K562 (cell line): Measurements from ENCODE around the gene SERPINH1. TPM values are rescaled to one million over a fixed set of nuclear protein-coding genes. Genes with fewer than 3 reads are reported as not detected.

Source experiments
- BHLHE40 ChIP-seq: IDR thresholded peaks from 2 replicates; pipeline ENCODE4 v1.6.1; 2011; ENCODE audit warnings: low read length, improper control_type of control experiment
- BMI1 ChIP-seq: fragments of 150-350 bp; IDR thresholded peaks from 2 replicates; pipeline ENCODE4 v1.6.1; 2014; ENCODE audit warnings: low read length
- BRD9 ChIP-seq: fragments of 450-650 bp; IDR thresholded peaks from 2 replicates; pipeline ENCODE4 v1.6.1; 2018; ENCODE audit warnings: low read depth; ENCODE audit not compliant: partially characterized antibody
- CBX3 ChIP-seq, 2 experiments: IDR thresholded peaks; 1 replicate in 1 of 2; 2 replicates in 1 of 2; pipeline ENCODE4 v1.6.1; 2012; ENCODE audit warnings: inconsistent platforms in 2 of 2, low read length in 2 of 2, borderline replicate concordance in 1 of 2, control low read depth in 1 of 2
- ELF4 ChIP-seq: fragments of 450-650 bp; formaldehyde crosslinking; IDR thresholded peaks from 2 replicates; pipeline ENCODE4 v1.4.0; 2022; ENCODE audit warnings: missing genetic modification characterization
- FIP1L1 ChIP-seq: fragments of 200-400 bp; formaldehyde crosslinking; IDR thresholded peaks from 2 replicates; pipeline ENCODE4 v1.6.1; 2018; ENCODE audit warnings: mild to moderate bottlenecking, low read depth, low read length; ENCODE audit not compliant: poor library complexity, severe bottlenecking
- HNRNPH1 ChIP-seq: fragments of 200-400 bp; formaldehyde crosslinking; optimal IDR thresholded peaks from 2 replicates; pipeline ENCODE3; 2017; ENCODE audit warnings: low read depth, mild to moderate bottlenecking, low read length, moderate library complexity
- HNRNPLL ChIP-seq: fragments of 200-400 bp; formaldehyde crosslinking; IDR thresholded peaks from 2 replicates; pipeline ENCODE4 v1.6.1; 2017; ENCODE audit warnings: low read length, low read depth, mild to moderate bottlenecking; ENCODE audit not compliant: poor library complexity, severe bottlenecking
- JUNB ChIP-seq: fragments of 450-650 bp; formaldehyde crosslinking; conservative IDR thresholded peaks from 2 replicates; pipeline ENCODE4 v1.4.0; 2020; ENCODE audit warnings: mild to moderate bottlenecking
- KDM4B ChIP-seq, 2 experiments: fragments of 450-650 bp in 1 of 2; sonication (generic) in 1 of 2; IDR thresholded peaks; 2 replicates each; pipeline ENCODE4 v1.6.1; 2016 to 2017; ENCODE audit warnings: borderline replicate concordance in 2 of 2, antibody characterized with exemption in 1 of 2, low read depth in 1 of 2, mild to moderate bottlenecking in 1 of 2
- KLF16 ChIP-seq: IDR thresholded peaks from 2 replicates; pipeline ENCODE4 v1.6.1; 2016; ENCODE audit warnings: antibody characterized with exemption
- MTA3 ChIP-seq: fragments of 450-650 bp; formaldehyde crosslinking; IDR thresholded peaks from 2 replicates; pipeline ENCODE4 v1.6.1; 2017; ENCODE audit warnings: mild to moderate bottlenecking, borderline replicate concordance
- NCOA1 ChIP-seq: fragments of 450-650 bp; IDR thresholded peaks from 2 replicates; pipeline ENCODE4 v1.6.1; 2016; ENCODE audit warnings: low read depth
- RBM15 ChIP-seq: fragments of 200-400 bp; formaldehyde crosslinking; IDR thresholded peaks from 2 replicates; pipeline ENCODE4 v1.6.1; 2018; ENCODE audit warnings: mild to moderate bottlenecking, low read length, moderate library complexity; ENCODE audit not compliant: insufficient read depth
- RNF219 ChIP-seq: fragments of 250-450 bp; sonication (Bioruptor Pico); IDR thresholded peaks from 2 replicates; pipeline ENCODE4 v1.5.0; 2022; ENCODE audit warnings: mild to moderate bottlenecking
- TEAD4 ChIP-seq, 2 experiments: sonication (generic) in 1 of 2; formaldehyde crosslinking in 1 of 2; IDR thresholded peaks; 2 replicates each; pipeline versions ENCODE4 v1.6.1 to v1.8.0; 2012 to 2022; ENCODE audit warnings: borderline replicate concordance in 1 of 2, inconsistent platforms in 1 of 2, low read length in 1 of 2, mild to moderate bottlenecking in 1 of 2, missing genetic modification reagents in 1 of 2
- ZBTB26 ChIP-seq: fragments of 450-650 bp; formaldehyde crosslinking; IDR thresholded peaks from 2 replicates; pipeline ENCODE4 v1.4.0; 2022; ENCODE audit warnings: missing genetic modification characterization
- ZBTB43 ChIP-seq: sonication (generic); formaldehyde crosslinking; IDR thresholded peaks from 2 replicates; pipeline ENCODE4 v1.8.0; 2023; ENCODE audit warnings: mild to moderate bottlenecking, missing genetic modification reagents
- ZC3H4 ChIP-seq: sonication (generic); formaldehyde crosslinking; IDR thresholded peaks from 2 replicates; pipeline ENCODE4 v1.9.0; 2021; ENCODE audit warnings: missing genetic modification reagents, borderline replicate concordance
- ZNF212 ChIP-seq: fragments of 450-650 bp; formaldehyde crosslinking; IDR thresholded peaks from 2 replicates; pipeline ENCODE4 v1.4.0; 2020; ENCODE audit warnings: mild to moderate bottlenecking
- ZNF263 ChIP-seq: sonication (generic); formaldehyde crosslinking; IDR thresholded peaks from 2 replicates; pipeline ENCODE4 v1.8.0; 2022; ENCODE audit warnings: mild to moderate bottlenecking, missing genetic modification reagents, borderline replicate concordance
- ZNF444 ChIP-seq: fragments of 250-450 bp; sonication (Bioruptor Pico); IDR thresholded peaks from 2 replicates; pipeline ENCODE4 v1.4.0; 2020; ENCODE audit warnings: mild to moderate bottlenecking, moderate library complexity
- ZNF584 ChIP-seq: fragments of 200-800 bp; sonication (Bioruptor generic); IDR thresholded peaks from 2 replicates; pipeline ENCODE4 v1.6.1; 2016; ENCODE audit warnings: low read depth, mild to moderate bottlenecking, missing genetic modification characterization, missing compliant biosample characterization
- polyA plus RNA-seq, 8 experiments: library from polyadenylated mRNA; depleted of rRNA in 4 of 8; stranded (reverse) in 5 of 8; unstranded in 3 of 8; fragments of >200 nt; fragmentation: Nextera tagmentation in 2 of 8; fragmentation: Illumina TruSeq in 1 of 8; extraction: Ambion mirVana in 2 of 8; extraction: Trizol in 1 of 8; gene quantifications; 2 replicates each; pipeline versions ENCODE4 v1.2.1 to v1.2.3, GENCODE V29; 2011 to 2014; ENCODE audit warnings: inconsistent platforms in 1 of 8, missing spikeins in 1 of 8
- total RNA-seq, 7 experiments: library from RNA; depleted of rRNA in 6 of 7; stranded (reverse); fragments of >200 nt in 6 of 7; fragmentation: Illumina TruSeq in 2 of 7; extraction: Trizol in 2 of 7; gene quantifications; 2 replicates each; pipeline versions ENCODE4 v1.2.1 to v1.2.3, GENCODE V29; 2011 to 2021; ENCODE audit warnings: low replicate concordance in 1 of 7

Gene SERPINH1
- total and polyA plus RNA-seq, 9 of the 15 experiments (the other 6 are each of a cell fraction or from before 2014, with no cell fraction given): 2.8 to 106 (median 67.9) TPM

- TF ChIP-seq NCOA1 (no peak), ZNF444 (CRISPR knock-in tag) (no peak), KDM4B (IDR thresholded peaks at IDR 0.05; ENCODE audit: borderline replicate concordance in 2 of 2, low read depth in 1 of 2) (no peak), FIP1L1 (no peak), HNRNPLL (no peak), HNRNPH1 (no peak), JUNB (CRISPR knock-in tag) (no peak), BMI1 (no peak), KLF16 (no peak), BRD9 (no peak), ELF4 (CRISPR knock-in tag) (no peak), RBM15 (no peak), ZNF584 (CRISPR knock-in tag) (no peak), TEAD4 (IDR thresholded peaks at IDR 0.05; ENCODE audit: low read length) (no peak), TEAD4 (CRISPR knock-in tag; IDR thresholded peaks at IDR 0.05; ENCODE audit: borderline replicate concordance) (no peak), ZNF263 (no peak), MTA3 (peak; percentile 78; the same call in 1 of the 2 replicates), CBX3 (IDR thresholded peaks at IDR 0.05; ENCODE audit: borderline replicate concordance in 1 of 2, low read length in 2 of 2) (no peak), BHLHE40 (0 out of 2 replicates have a peak, but pooled peaks have one; percentile 21), ZBTB26 (CRISPR knock-in tag) (no peak), ZC3H4 (CRISPR knock-in tag) (no peak), ZBTB43 (CRISPR knock-in tag) (no peak), ZNF212 (CRISPR knock-in tag) (no peak), RNF219 (CRISPR knock-in tag) (no peak)
These were observed 7.6 kb upstream of the SERPINH1 start (continued) for GRCh38 chr11:75554258-75555022.
